Sigmoid colon (tissue), 7 donors: ENCODE data around the gene PTPN3. TPM values are rescaled to one million over a fixed set of nuclear protein-coding genes. Genes with fewer than 3 reads are reported as not detected.

Source experiments
- DNase-seq: peaks from one replicate; pipeline ENCODE4 v3.0.0-alpha.2; 2019
- H3K27ac ChIP-seq, 4 donors: fragments of 200-600 bp; sonication (generic); one replicate each; pipeline ENCODE4 v1.5.1; 2016 to 2019; ENCODE audit warnings: mild to moderate bottlenecking in 1 of 4
- H3K27me3 ChIP-seq, 3 donors: fragments of 200-600 bp; sonication (generic); one replicate each; pipeline ENCODE4 v1.5.1; 2019; ENCODE audit warnings: mild to moderate bottlenecking in 1 of 3
- H3K36me3 ChIP-seq, 4 donors: fragments of 200-600 bp; sonication (generic); one replicate each; pipeline ENCODE4 v1.5.1; 2016 to 2019
- H3K4me1 ChIP-seq, 4 donors: fragments of 200-600 bp; sonication (generic); one replicate each; pipeline ENCODE4 v1.5.1; 2017 to 2019
- H3K4me3 ChIP-seq, 4 donors: fragments of 200-600 bp; sonication (generic); one replicate each; pipeline ENCODE4 v1.5.1; 2017 to 2019; ENCODE audit warnings: mild to moderate bottlenecking in 2 of 4, moderate library complexity in 1 of 4
- H3K9me3 ChIP-seq, 4 donors: fragments of 200-600 bp in 3 of 4; sonication (generic) in 3 of 4; one replicate each; pipeline versions ENCODE4 v1.5.1 to v1.6.1; 2013 to 2019
- EP300 ChIP-seq, 4 donors: sonication (generic); formaldehyde crosslinking; IDR thresholded peaks; one replicate each; pipeline ENCODE4 v1.6.1; 2017; ENCODE audit warnings: antibody characterized with exemption in 4 of 4
- POLR2A ChIP-seq, 2 donors: fragments of 450-650 bp; IDR thresholded peaks; one replicate each; pipeline ENCODE4 v1.6.1; 2016; ENCODE audit warnings: antibody characterized with exemption in 2 of 2, mild to moderate bottlenecking in 2 of 2, moderate library complexity in 2 of 2
- POLR2AphosphoS5 ChIP-seq, 4 donors: sonication (generic); formaldehyde crosslinking; IDR thresholded peaks; one replicate each; pipeline ENCODE4 v1.6.1; 2017; ENCODE audit warnings: antibody characterized with exemption in 4 of 4
- WGBS, 2 donors: extraction: QIAGEN DNeasy Blood & Tissue Kit; methylation state at CpG; one replicate each; pipeline ENCODE4 v1.1.7; 2013; 5-methylcytosine and 5-hydroxymethylcytosine counted together
- intact Hi-C: fragments of 100-400 bp; cut with DNase I; formaldehyde crosslinking; loops from one replicate; pipeline ENCODE4 v1.15.1; 2023
- polyA plus RNA-seq, 3 donors: library from polyadenylated mRNA; stranded (reverse); fragments of 200-250 nt; gene quantifications; one replicate each; pipeline ENCODE4 v1.2.3, GENCODE V29; 2013
- total RNA-seq, 4 donors: library from RNA; depleted of rRNA; stranded (reverse); fragments of >200 nt; gene quantifications; one replicate each; pipeline ENCODE4 v1.1.0, GENCODE V29; 2016
- TF ChIP-seq, protein P1 (sequence below), 4 experiments: fragments of 450-650 bp in 3 of 4; fragments of 200-600 bp in 1 of 4; IDR thresholded peaks; one replicate each; pipeline ENCODE4 v1.5.1; 2016 to 2019; ENCODE audit warnings: antibody characterized with exemption in 4 of 4, mild to moderate bottlenecking in 3 of 4, moderate library complexity in 2 of 4
- donor health status: healthy with polysubstance abuse.
- donor health status: Bipolar disorder and iron deficiency.
- donor health status: healthy.

PTPN3 gene
- total and polyA plus RNA-seq, 7 donors, result 1.3 to 25.0 (median 2.5) TPM

DNA sequence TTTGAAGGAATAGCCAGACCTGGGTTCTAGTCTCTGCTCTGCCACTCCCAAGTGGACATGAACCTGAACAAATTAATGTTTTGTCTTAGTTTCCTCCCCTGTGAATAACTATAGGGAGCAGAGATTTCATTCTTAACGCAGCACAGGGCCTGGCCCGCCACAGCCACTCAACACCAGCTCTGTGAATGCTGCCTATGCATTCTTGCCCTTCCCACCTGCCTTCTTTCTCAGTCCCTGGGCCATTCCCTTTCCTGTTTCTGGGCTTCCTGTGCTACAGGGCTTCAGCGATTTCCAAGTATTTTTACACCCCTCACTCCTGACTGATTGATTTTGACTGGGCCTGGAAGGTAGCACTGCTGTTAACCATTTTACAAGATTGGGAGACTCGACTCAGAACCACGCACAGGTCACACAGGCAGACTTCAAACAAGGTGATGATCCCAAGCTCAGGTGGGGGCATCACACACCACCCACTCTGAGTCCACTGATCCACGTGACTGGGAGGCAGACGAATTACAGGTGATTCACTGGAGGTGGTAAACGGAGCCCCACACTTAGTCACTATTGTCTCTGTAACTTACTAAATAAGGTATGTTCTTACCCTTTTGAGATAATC, 21.4 kb downstream of the PTPN3 start:
- TF ChIP-seq, protein P1, sequence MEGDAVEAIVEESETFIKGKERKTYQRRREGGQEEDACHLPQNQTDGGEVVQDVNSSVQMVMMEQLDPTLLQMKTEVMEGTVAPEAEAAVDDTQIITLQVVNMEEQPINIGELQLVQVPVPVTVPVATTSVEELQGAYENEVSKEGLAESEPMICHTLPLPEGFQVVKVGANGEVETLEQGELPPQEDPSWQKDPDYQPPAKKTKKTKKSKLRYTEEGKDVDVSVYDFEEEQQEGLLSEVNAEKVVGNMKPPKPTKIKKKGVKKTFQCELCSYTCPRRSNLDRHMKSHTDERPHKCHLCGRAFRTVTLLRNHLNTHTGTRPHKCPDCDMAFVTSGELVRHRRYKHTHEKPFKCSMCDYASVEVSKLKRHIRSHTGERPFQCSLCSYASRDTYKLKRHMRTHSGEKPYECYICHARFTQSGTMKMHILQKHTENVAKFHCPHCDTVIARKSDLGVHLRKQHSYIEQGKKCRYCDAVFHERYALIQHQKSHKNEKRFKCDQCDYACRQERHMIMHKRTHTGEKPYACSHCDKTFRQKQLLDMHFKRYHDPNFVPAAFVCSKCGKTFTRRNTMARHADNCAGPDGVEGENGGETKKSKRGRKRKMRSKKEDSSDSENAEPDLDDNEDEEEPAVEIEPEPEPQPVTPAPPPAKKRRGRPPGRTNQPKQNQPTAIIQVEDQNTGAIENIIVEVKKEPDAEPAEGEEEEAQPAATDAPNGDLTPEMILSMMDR (IDR thresholded peaks at IDR 0.05), result no peak
- TF ChIP-seq POLR2A (IDR thresholded peaks at IDR 0.05), result no peak
- TF ChIP-seq EP300 (IDR thresholded peaks at IDR 0.05), result no peak
- no peak for TF ChIP-seq POLR2AphosphoS5 (IDR thresholded peaks at IDR 0.05)
- WGBS, 2 donors, result 18 to 56% methylated on average over 8 of the region's 8 CpGs
- H3K36me3 ChIP-seq, result no peaks in the 10 kb centered on the region
- no peaks in the 10 kb centered on the region for H3K4me1 ChIP-seq
- H3K27ac ChIP-seq, result no peak overlapping the region
- no peaks in the 10 kb centered on the region for H3K9me3 ChIP-seq
- no peak for DNase-seq
- no peak overlapping the region for H3K4me3 ChIP-seq
- no peaks in the 10 kb centered on the region for H3K27me3 ChIP-seq
- intact Hi-C loops, result no loop called here

DNA sequence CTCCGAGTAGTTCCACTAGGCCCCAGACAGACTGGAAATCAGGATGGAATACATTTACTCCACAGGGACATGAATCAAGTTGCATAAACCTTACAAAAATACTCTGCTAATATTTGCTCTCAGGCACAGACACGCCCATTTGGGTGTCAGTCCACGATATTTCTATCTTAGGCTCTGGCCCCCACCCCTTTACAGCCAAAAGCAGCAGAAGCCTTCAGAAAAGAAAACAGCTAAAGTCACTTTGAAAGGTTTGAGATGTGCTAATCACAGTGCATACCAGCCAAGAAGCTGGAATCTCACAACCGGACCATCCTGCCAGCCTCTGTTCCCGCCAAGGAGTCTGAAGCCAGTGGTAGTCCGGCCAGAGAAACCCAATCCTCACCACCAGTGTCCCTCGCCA, 22.6 kb downstream of the PTPN3 start:
- WGBS, 2 donors, result 37 to 67% methylated on average over 7 of the region's 7 CpGs
- no peaks in the 10 kb centered on the region for H3K9me3 ChIP-seq
- TF ChIP-seq POLR2A (IDR thresholded peaks at IDR 0.05) (no peak), POLR2AphosphoS5 (IDR thresholded peaks at IDR 0.05) (no peak), EP300 (IDR thresholded peaks at IDR 0.05) (no peak)
- TF ChIP-seq, protein P1 (IDR thresholded peaks at IDR 0.05), result no peak
- intact Hi-C loops, result no loop called here
- no peaks in the 10 kb centered on the region for H3K27me3 ChIP-seq
- no peak for DNase-seq
- no peak overlapping the region for H3K4me3 ChIP-seq
- no peaks in the 10 kb centered on the region for H3K36me3 ChIP-seq
- no peak overlapping the region for H3K27ac ChIP-seq
- H3K4me1 ChIP-seq, result no peaks in the 10 kb centered on the region

DNA sequence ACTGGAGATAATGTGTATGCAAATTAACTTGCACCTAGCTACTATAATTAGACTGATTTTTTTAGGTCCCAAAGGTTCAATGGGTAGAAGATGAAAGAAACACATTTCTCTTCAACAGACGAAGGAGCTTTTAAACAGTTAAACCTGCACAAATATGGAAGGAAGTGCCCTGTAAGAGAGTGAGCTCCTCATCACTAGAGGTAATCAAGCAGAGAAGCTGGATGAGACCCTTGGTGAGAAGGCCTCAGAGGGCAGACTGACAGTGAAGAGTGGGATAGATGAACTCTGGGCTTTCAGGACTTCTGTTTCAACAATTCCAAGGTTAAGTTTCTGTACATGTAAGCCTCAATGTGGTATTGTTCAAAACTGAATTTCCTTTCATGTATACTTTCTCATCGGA, 23.2 kb downstream of the PTPN3 start:
- Histone ChIP-seq H3K9me3 (no peaks in the 10 kb centered on the region), H3K4me1 (no peaks in the 10 kb centered on the region), H3K36me3 (no peaks in the 10 kb centered on the region), H3K27me3 (no peaks in the 10 kb centered on the region), H3K4me3 (no peak overlapping the region), H3K27ac (no peak overlapping the region)
- TF ChIP-seq EP300 (IDR thresholded peaks at IDR 0.05) (no peak), POLR2AphosphoS5 (IDR thresholded peaks at IDR 0.05) (no peak), POLR2A (IDR thresholded peaks at IDR 0.05) (no peak)
- WGBS, 2 donors, result 72 to 86% methylated on average over 2 of the region's 2 CpGs
- no peak for DNase-seq
- intact Hi-C loops, result no loop called here

DNA sequence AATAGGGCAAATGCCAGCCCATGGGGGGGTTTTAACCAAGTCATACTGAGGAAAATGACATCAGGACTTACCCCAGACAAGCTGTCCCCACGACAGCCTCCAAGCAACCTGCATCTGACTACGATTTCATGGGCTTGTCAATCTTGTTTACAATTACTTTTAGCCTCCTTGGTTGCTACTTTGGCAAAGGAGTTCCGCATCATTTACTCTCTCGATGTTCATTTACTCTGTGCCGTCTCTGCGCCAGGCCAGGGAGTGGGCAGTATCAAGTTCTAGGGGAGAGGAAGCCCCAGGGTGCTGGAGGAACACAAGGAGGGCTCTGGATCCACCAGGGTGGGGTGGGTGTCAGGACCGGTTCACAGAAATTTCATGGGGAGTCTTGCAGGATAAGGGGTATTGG, 23.9 kb downstream of the PTPN3 start:
- Histone ChIP-seq H3K4me3 (no peak overlapping the region), H3K27me3 (no peaks in the 10 kb centered on the region), H3K9me3 (no peaks in the 10 kb centered on the region), H3K4me1 (no peaks in the 10 kb centered on the region), H3K36me3 (no peaks in the 10 kb centered on the region), H3K27ac (no peak overlapping the region)
- WGBS, 2 donors, result 86 to 91% methylated on average over 7 of the region's 7 CpGs
- intact Hi-C loops, result no loop called here
- TF ChIP-seq POLR2AphosphoS5 (IDR thresholded peaks at IDR 0.05) (no peak), POLR2A (IDR thresholded peaks at IDR 0.05) (no peak), EP300 (IDR thresholded peaks at IDR 0.05) (no peak)
- TF ChIP-seq, protein P1 (IDR thresholded peaks at IDR 0.05), result no peak
- no peak for DNase-seq

DNA sequence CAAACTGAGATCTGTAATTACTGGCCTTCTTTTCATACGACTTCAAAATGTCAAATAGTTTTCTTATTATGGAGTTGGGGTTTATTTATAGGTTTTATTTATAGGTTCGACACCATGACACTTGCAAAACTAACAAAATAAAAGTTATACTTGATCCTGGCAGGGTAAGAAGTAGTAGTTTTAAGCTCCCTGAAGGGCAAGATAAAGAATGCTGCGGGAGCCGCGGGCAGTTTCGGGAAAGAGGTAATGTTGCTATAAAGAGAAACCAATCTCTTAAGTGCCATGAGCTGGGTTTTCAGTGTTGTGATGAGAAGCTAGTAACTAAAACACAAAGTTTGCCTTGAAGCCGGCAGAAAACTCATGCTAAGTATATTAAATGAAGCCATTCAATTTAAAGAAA, 24.8 kb downstream of the PTPN3 start:
- DNase-seq, result no peak
- intact Hi-C loops, result no loop called here
- Histone ChIP-seq H3K27me3 (no peaks in the 10 kb centered on the region), H3K9me3 (no peaks in the 10 kb centered on the region), H3K4me3 (no peak overlapping the region), H3K36me3 (no peaks in the 10 kb centered on the region), H3K4me1 (no peaks in the 10 kb centered on the region), H3K27ac (no peak overlapping the region)
- WGBS, 2 donors, result 77 to 86% methylated on average over 7 of the region's 7 CpGs
- TF ChIP-seq, protein P1 (IDR thresholded peaks at IDR 0.05), result no peak
- TF ChIP-seq EP300 (IDR thresholded peaks at IDR 0.05) (no peak), POLR2AphosphoS5 (IDR thresholded peaks at IDR 0.05) (no peak), POLR2A (IDR thresholded peaks at IDR 0.05) (no peak)
